H9 (cell line): Measurements from ENCODE around the gene BCAS3. TPM values are rescaled to one million over a fixed set of nuclear protein-coding genes. Genes with fewer than 3 reads are reported as not detected.

Experiments used
- DNase-seq: peaks from one replicate; pipeline ENCODE4 v3.0.0-alpha.2; 2017
- H2AFZ ChIP-seq: one replicate; pipeline ENCODE4 v1.6.1; 2013; ENCODE audit warnings: mild to moderate bottlenecking, low read length, control low read depth, moderate library complexity
- H2AK5ac ChIP-seq: 2 replicates; pipeline ENCODE4 v1.6.1; 2013; ENCODE audit warnings: low read length, control low read depth, mixed read lengths; ENCODE audit not compliant: insufficient read length
- H2BK120ac ChIP-seq: one replicate; pipeline ENCODE4 v1.6.1; 2013; ENCODE audit warnings: low read depth, mild to moderate bottlenecking, low read length, control low read depth, inconsistent platforms; ENCODE audit not compliant: poor library complexity, severe bottlenecking
- H2BK12ac ChIP-seq: 2 replicates; pipeline ENCODE4 v1.6.1; 2013; ENCODE audit warnings: low read length, control low read depth, mixed read lengths, low read depth; ENCODE audit not compliant: insufficient read length
- H2BK15ac ChIP-seq: 2 replicates; pipeline ENCODE4 v1.6.1; 2013; ENCODE audit warnings: low read depth, low read length, control low read depth
- H2BK20ac ChIP-seq: one replicate; pipeline ENCODE4 v1.6.1; 2013; ENCODE audit warnings: low read depth, mild to moderate bottlenecking, low read length, control low read depth, inconsistent platforms; ENCODE audit not compliant: poor library complexity, severe bottlenecking
- H2BK5ac ChIP-seq: 2 replicates; pipeline ENCODE4 v1.6.1; 2013; ENCODE audit warnings: low read length, control low read depth, mixed read lengths; ENCODE audit not compliant: insufficient read length
- H3K14ac ChIP-seq: 2 replicates; pipeline ENCODE4 v1.6.1; 2013; ENCODE audit warnings: low read length, control low read depth; ENCODE audit not compliant: insufficient read depth
- H3K18ac ChIP-seq: 2 replicates; pipeline ENCODE4 v1.6.1; 2013; ENCODE audit warnings: low read depth, mild to moderate bottlenecking, mixed read lengths, low read length, control low read depth; ENCODE audit not compliant: insufficient read length
- H3K23ac ChIP-seq: 2 replicates; pipeline ENCODE4 v1.6.1; 2013; ENCODE audit warnings: low read length, control low read depth, mixed read lengths, low read depth; ENCODE audit not compliant: insufficient read length
- H3K23me2 ChIP-seq: 2 replicates; pipeline ENCODE4 v1.6.1; 2013; ENCODE audit warnings: low read depth, mild to moderate bottlenecking, mixed read lengths, low read length, control low read depth; ENCODE audit not compliant: insufficient read length, poor library complexity, severe bottlenecking
- H3K27ac ChIP-seq: 2 replicates; pipeline ENCODE4 v1.5.1; 2013; ENCODE audit warnings: low read length, control low read depth, mixed read lengths, low read depth; ENCODE audit not compliant: insufficient read length
- H3K27me3 ChIP-seq: 2 replicates; pipeline ENCODE4 v1.6.1; 2013; ENCODE audit warnings: low read length, control low read depth, inconsistent platforms; ENCODE audit not compliant: insufficient read depth
- H3K4ac ChIP-seq: 2 replicates; pipeline ENCODE4 v1.6.1; 2013; ENCODE audit warnings: low read depth, mild to moderate bottlenecking, control low read depth, inconsistent platforms, low read length, moderate library complexity
- H3K4me1 ChIP-seq: 2 replicates; pipeline ENCODE4 v1.6.1; 2013; ENCODE audit warnings: low read length, control low read depth, inconsistent platforms; ENCODE audit not compliant: insufficient read depth
- H3K4me2 ChIP-seq: 2 replicates; pipeline ENCODE4 v1.6.1; 2013; ENCODE audit warnings: low read length, control low read depth, mixed read lengths; ENCODE audit not compliant: insufficient read length, insufficient read depth
- H3K56ac ChIP-seq: 2 replicates; pipeline ENCODE4 v1.6.1; 2013; ENCODE audit warnings: low read depth, mild to moderate bottlenecking, mixed read lengths, low read length, control low read depth; ENCODE audit not compliant: insufficient read length
- H3K79me1 ChIP-seq: 2 replicates; pipeline ENCODE4 v1.6.1; 2013; ENCODE audit warnings: low read depth, mild to moderate bottlenecking, moderate library complexity, low read length, control low read depth, inconsistent platforms; ENCODE audit not compliant: insufficient read depth, poor library complexity, severe bottlenecking
- H3K79me2 ChIP-seq: 2 replicates; pipeline ENCODE4 v1.6.1; 2013; ENCODE audit warnings: low read length, control low read depth, inconsistent platforms; ENCODE audit not compliant: insufficient read depth
- H3K9ac ChIP-seq: 2 replicates; pipeline ENCODE4 v1.6.1; 2013; ENCODE audit warnings: low read length, control low read depth, mixed read lengths; ENCODE audit not compliant: insufficient read length; ENCODE audit errors: extremely low read depth
- H3K9me3 ChIP-seq: one replicate; pipeline ENCODE4 v1.6.1; 2013; ENCODE audit warnings: low read depth, low read length, inconsistent platforms; ENCODE audit not compliant: control insufficient read depth
- H3T11ph ChIP-seq: one replicate; pipeline ENCODE4 v1.6.1; 2013; ENCODE audit warnings: mild to moderate bottlenecking, low read length, control low read depth, inconsistent platforms
- H4K20me1 ChIP-seq: one replicate; pipeline ENCODE4 v1.6.1; 2013; ENCODE audit not compliant: control insufficient read depth, insufficient read length, insufficient read depth
- H4K5ac ChIP-seq: 2 replicates; pipeline ENCODE4 v1.6.1; 2013; ENCODE audit warnings: low read depth, mild to moderate bottlenecking, mixed read lengths, low read length, control low read depth; ENCODE audit not compliant: insufficient read length
- H4K8ac ChIP-seq: replicated peaks from 2 replicates; pipeline ENCODE4 v1.6.1; 2013; ENCODE audit warnings: low read length, control low read depth, mixed read lengths, low read depth; ENCODE audit not compliant: insufficient read length
- H4K91ac ChIP-seq: 2 replicates; pipeline ENCODE4 v1.6.1; 2013; ENCODE audit warnings: low read depth, mild to moderate bottlenecking, moderate library complexity, mixed read lengths, low read length, control low read depth; ENCODE audit not compliant: insufficient read length
- H3K27ac Mint-ChIP-seq, 3 experiments: 2 replicates in 2 of 3; 3 replicates in 1 of 3; pipeline ENCODE4 v1.8.0; 2020 to 2021; ENCODE audit warnings: mixed read lengths in 3 of 3, mild to moderate bottlenecking in 1 of 3, moderate library complexity in 1 of 3
- H3K27me3 Mint-ChIP-seq: 2 replicates; pipeline ENCODE4 v1.8.0; 2021; ENCODE audit warnings: low read depth, mild to moderate bottlenecking, moderate library complexity, mixed read lengths
- H3K36me3 Mint-ChIP-seq, 3 experiments: 2 replicates in 2 of 3; 3 replicates in 1 of 3; pipeline ENCODE4 v1.8.0; 2020 to 2021; ENCODE audit warnings: low read depth in 3 of 3, mixed read lengths in 3 of 3; ENCODE audit not compliant: insufficient read depth in 1 of 3
- H3K4me1 Mint-ChIP-seq, 2 experiments: 2 replicates each; pipeline ENCODE4 v1.8.0; 2020; ENCODE audit warnings: mixed read lengths in 2 of 2
- H3K4me3 Mint-ChIP-seq, 2 experiments: 2 replicates in 1 of 2; 3 replicates in 1 of 2; pipeline ENCODE4 v1.8.0; 2020 to 2021; ENCODE audit warnings: mild to moderate bottlenecking in 2 of 2, mixed read lengths in 2 of 2, moderate library complexity in 1 of 2
- H3K9me3 Mint-ChIP-seq, 2 experiments: 2 replicates in 1 of 2; 3 replicates in 1 of 2; pipeline ENCODE4 v1.8.0; 2020; ENCODE audit warnings: mild to moderate bottlenecking in 2 of 2, mixed read lengths in 2 of 2, moderate library complexity in 1 of 2
- CTCF ChIP-seq: fragments of 200-600 bp; sonication (generic); conservative IDR thresholded peaks from 3 replicates; pipeline ENCODE4 v1.8.0; 2021; ENCODE audit warnings: antibody characterized with exemption, mild to moderate bottlenecking
- WGBS: extraction: QIAGEN DNeasy Blood & Tissue Kit; methylation state at CpG from one replicate; pipeline ENCODE4 v1.1.7; 2013; ENCODE audit warnings: missing lambda C conversion rate, low lambda C conversion rate, mixed read lengths; ENCODE audit not compliant: insufficient read length; ENCODE audit errors: extremely low coverage; 5-methylcytosine and 5-hydroxymethylcytosine counted together
- total RNA-seq: library from RNA; stranded (reverse); gene quantifications from 2 replicates; pipeline ENCODE4 v1.2.1, GENCODE V29; 2021

Gene BCAS3
- total RNA-seq, 1 experiment from 2014 or later = 22.4 TPM

- H3K9me3 ChIP-seq = no peaks in the 10 kb centered on the region
- H4K8ac ChIP-seq = no peak overlapping the region
- H3K56ac ChIP-seq = no peak overlapping the region
- H3K79me2 ChIP-seq = no peaks in the 10 kb centered on the region
- H3K14ac ChIP-seq = no peak overlapping the region
- H3T11ph ChIP-seq = no peak overlapping the region
- H3K9ac ChIP-seq = no peak overlapping the region
- H3K4me2 ChIP-seq = no peak overlapping the region
- no peaks in the 10 kb centered on the region for H3K27me3 Mint-ChIP-seq
- no peak overlapping the region for H3K27ac ChIP-seq
- H4K5ac ChIP-seq = no peak overlapping the region
- no peaks in the 10 kb centered on the region for H3K27me3 ChIP-seq
- H3K23me2 ChIP-seq = no peaks in the 10 kb centered on the region
- no peak overlapping the region for H2BK15ac ChIP-seq
- no peaks in the 10 kb centered on the region for H3K79me1 ChIP-seq
- peaks cover 8 to 14% of the 10 kb centered on the region in 2 experiments for H3K4me1 Mint-ChIP-seq
- H2BK120ac ChIP-seq = no peak overlapping the region
- H4K91ac ChIP-seq = no peak overlapping the region
- peaks cover 3 to 6% (median 3%) of the 10 kb centered on the region in 3 experiments; a peak in 4 of 7 replicates for H3K36me3 Mint-ChIP-seq
- no peaks in the 10 kb centered on the region for H3K4me1 ChIP-seq
- H3K27ac Mint-ChIP-seq = peak overlapping the region in 1 of 3 experiments; percentile 61; a peak in 1 of 7 replicates
- no peak overlapping the region for H2AFZ ChIP-seq
- no peak overlapping the region for H3K18ac ChIP-seq
- no peak overlapping the region for H2BK20ac ChIP-seq
- peaks cover 0 to 6% of the 10 kb centered on the region in 2 experiments; a peak in 3 of 5 replicates for H3K9me3 Mint-ChIP-seq
- no peak for TF ChIP-seq CTCF
- no peak overlapping the region for H2AK5ac ChIP-seq
- no peak overlapping the region for H3K4me3 Mint-ChIP-seq
- no peak for DNase-seq
- no peak overlapping the region for H2BK5ac ChIP-seq
- no peak overlapping the region for H2BK12ac ChIP-seq
- H3K23ac ChIP-seq = no peak overlapping the region
- no peaks in the 10 kb centered on the region for H4K20me1 ChIP-seq
- H3K4ac ChIP-seq = no peak overlapping the region
- WGBS = no CpG with 5 or more reads among the region's 8 CpGs
These were observed 75.4 kb downstream of the BCAS3 start for GRCh38 chr17:60752873-60753577.
